ENCODE measurements around the gene THAP11. TPM values are rescaled to one million over a fixed set of nuclear protein-coding genes. Genes with fewer than 3 reads are reported as not detected.

The THAP11 gene
- polyA plus RNA-seq, 3 donors: 11.4 to 16.4 (median 15.6) TPM

Other genes starting within 250 kb of the THAP11 start
- gene CARMIL2, start 197.2 kb upstream of the THAP11 start, polyA plus RNA-seq: 1 to 10 TPM in 2 of 3 donors, under 1 TPM in 1; 0.45 to 1.9 (median 1.7) TPM
- 10 to 100 TPM; 12.7 to 15.6 (median 13.3) TPM for gene ACD, start 182.1 kb upstream of the THAP11 start, polyA plus RNA-seq
- gene PARD6A, start 181.4 kb upstream of the THAP11 start, polyA plus RNA-seq: 10 to 100 TPM in 1 of 3 donors, 1 to 10 TPM in 2; 1.7 to 24.8 (median 3.4) TPM
- 10 to 100 TPM; 10.4 to 88.2 (median 16.5) TPM for gene ENKD1, start 175.6 kb upstream of the THAP11 start, polyA plus RNA-seq
- 1 to 10 TPM; 3.5 to 6.5 (median 4.9) TPM for gene C16orf86, start 175.5 kb upstream of the THAP11 start, polyA plus RNA-seq
- gene GFOD2, start 123.0 kb upstream of the THAP11 start, polyA plus RNA-seq: 10 to 100 TPM in 2 of 3 donors, 1 to 10 TPM in 1; 8.7 to 13.3 (median 13.1) TPM
- gene RANBP10, start 35.8 kb upstream of the THAP11 start, polyA plus RNA-seq: 1 to 10 TPM; 7.9 to 8.8 (median 8.3) TPM
- gene TSNAXIP1, start 35.4 kb upstream of the THAP11 start, polyA plus RNA-seq: 1 to 10 TPM in 2 of 3 donors, under 1 TPM in 1; 0.92 to 1.7 (median 1.1) TPM
- 100 to 1,000 TPM in 2 of 3 donors, 10 to 100 TPM in 1; 63.8 to 120 (median 113) TPM for gene NUTF2, start 4.6 kb downstream of the THAP11 start, polyA plus RNA-seq
- 10 to 100 TPM; 41.0 to 47.5 (median 44.4) TPM for gene CENPT, start 5.4 kb downstream of the THAP11 start, polyA plus RNA-seq
- 10 to 100 TPM; 24.3 to 37.3 (median 33.8) TPM for gene EDC4, start 30.7 kb downstream of the THAP11 start, polyA plus RNA-seq
- 1 to 10 TPM in 1 of 3 donors, under 1 TPM in 2; 0.64 to 1.3 (median 0.89) TPM for gene NRN1L, start 42.6 kb downstream of the THAP11 start, polyA plus RNA-seq
- gene PSKH1, start 50.9 kb downstream of the THAP11 start, polyA plus RNA-seq: 10 to 100 TPM; 19.2 to 26.8 (median 23.5) TPM
- 100 to 1,000 TPM in 1 of 3 donors, 1 to 10 TPM in 2; 1.3 to 627 (median 2.2) TPM for gene CTRL, start 89.5 kb downstream of the THAP11 start, polyA plus RNA-seq
- gene PSMB10, start 94.5 kb downstream of the THAP11 start, polyA plus RNA-seq: 10 to 100 TPM; 69.8 to 81.9 (median 80.0) TPM
- gene LCAT, start 101.8 kb downstream of the THAP11 start, polyA plus RNA-seq: 10 to 100 TPM in 2 of 3 donors, 1 to 10 TPM in 1; 7.5 to 34.0 (median 18.5) TPM
- 10 to 100 TPM; 13.2 to 56.9 (median 44.4) TPM for gene SLC12A4, start 126.3 kb downstream of the THAP11 start, polyA plus RNA-seq
- gene DPEP3, start 138.2 kb downstream of the THAP11 start, polyA plus RNA-seq: under 1 TPM in 1 of 3 donors, not detected in 2; 0.34 TPM
- 1 to 10 TPM in 2 of 3 donors, under 1 TPM in 1; 0.76 to 4.2 (median 3.2) TPM for gene DPEP2, start 157.2 kb downstream of the THAP11 start, polyA plus RNA-seq
- not detected for gene DPEP2NB, start 173.6 kb downstream of the THAP11 start, polyA plus RNA-seq
- gene DDX28, start 180.9 kb downstream of the THAP11 start, polyA plus RNA-seq: 10 to 100 TPM in 1 of 3 donors, 1 to 10 TPM in 2; 4.8 to 15.5 (median 5.5) TPM
- 1 to 10 TPM; 3.5 to 9.0 (median 8.8) TPM for gene DUS2, start 181.0 kb downstream of the THAP11 start, polyA plus RNA-seq
- gene NFATC3, start 243.1 kb downstream of the THAP11 start, polyA plus RNA-seq: 10 to 100 TPM in 2 of 3 donors, 1 to 10 TPM in 1; 5.9 to 12.5 (median 11.2) TPM

All from adipose tissue (tissue), 3 donors.